Germinal center (tissue), 1 donor: Measurements from ENCODE around the gene PCYT2.

Experiments
- DNase-seq: peaks from one replicate; pipeline ENCODE4 v3.0.0; 2012; ENCODE audit warnings: mixed read lengths, low spot score

PCYT2 gene

DNA sequence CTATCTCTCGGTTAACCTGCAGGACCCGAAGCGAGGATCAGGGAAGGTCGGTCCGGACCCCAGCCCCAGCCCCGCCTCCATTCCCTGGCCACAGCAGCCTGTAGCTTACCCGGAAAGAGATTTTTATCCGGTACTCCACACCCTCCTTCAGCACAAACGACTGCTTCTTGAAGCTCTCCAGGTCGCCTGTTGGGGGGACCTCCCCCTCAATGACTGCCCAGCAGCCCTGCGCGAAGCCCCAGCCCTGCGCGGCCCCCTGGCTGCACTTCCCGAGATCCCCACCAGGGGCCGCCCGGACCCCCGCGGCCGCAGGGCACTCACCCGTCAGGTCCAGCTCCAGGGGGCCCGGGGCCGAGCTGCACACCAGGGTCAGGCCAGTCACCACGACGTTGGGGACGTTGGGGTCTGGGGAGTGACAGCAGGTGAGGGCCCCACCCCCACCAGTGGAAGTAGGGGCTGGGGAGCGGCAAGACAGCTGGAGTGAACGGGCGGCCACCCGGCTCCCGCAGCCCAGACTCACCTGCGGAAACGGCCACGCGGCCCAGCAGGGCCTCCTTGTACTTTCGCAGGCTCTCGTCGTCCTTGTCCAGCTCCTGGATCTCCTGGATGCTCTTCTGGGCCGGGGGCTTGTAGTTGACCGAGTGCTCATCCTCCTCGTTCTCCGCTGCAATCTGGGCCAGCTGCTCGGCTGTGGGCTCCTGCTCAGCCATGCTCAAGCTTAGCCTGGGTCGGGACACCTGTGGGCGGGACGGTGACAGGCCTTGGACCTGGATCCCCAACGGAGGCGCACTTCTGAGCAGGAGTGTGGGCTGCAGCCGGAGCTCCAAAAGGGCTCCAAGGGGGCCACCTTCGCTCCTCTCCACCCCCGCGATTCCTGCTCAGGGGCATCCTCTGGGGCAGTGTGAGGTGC lies 41.7 kb downstream of the PCYT2 start:
- DNase-seq, result peak; percentile 76

DNA sequence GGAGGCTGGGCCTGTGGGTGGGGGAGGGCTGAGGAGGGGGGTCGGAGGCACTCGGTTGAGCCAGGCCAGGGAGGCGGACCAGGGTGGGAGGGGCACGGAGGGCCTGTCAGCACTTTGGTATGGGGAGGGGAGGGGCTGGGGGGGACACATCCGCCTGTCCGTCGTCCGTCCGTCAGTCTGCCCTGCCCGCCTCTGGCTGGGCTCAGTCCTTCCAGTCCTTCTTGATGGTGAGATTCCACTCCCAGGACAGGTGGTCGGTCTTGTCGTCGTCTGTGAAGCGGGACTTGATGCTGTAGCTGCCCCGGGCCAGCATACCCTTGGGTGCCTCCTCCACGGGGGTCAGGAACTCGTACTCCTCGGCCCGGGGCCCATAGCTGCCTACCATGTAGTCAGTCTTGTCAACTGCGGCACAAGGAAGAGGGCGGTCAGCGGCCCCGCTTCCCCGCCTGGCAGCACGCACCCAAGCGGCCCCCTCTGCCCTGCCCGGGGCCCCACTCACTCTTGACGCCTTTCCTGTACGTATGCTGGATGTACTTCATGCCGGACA lies 42.5 kb downstream of the PCYT2 start:
- DNase-seq, result no peak

DNA sequence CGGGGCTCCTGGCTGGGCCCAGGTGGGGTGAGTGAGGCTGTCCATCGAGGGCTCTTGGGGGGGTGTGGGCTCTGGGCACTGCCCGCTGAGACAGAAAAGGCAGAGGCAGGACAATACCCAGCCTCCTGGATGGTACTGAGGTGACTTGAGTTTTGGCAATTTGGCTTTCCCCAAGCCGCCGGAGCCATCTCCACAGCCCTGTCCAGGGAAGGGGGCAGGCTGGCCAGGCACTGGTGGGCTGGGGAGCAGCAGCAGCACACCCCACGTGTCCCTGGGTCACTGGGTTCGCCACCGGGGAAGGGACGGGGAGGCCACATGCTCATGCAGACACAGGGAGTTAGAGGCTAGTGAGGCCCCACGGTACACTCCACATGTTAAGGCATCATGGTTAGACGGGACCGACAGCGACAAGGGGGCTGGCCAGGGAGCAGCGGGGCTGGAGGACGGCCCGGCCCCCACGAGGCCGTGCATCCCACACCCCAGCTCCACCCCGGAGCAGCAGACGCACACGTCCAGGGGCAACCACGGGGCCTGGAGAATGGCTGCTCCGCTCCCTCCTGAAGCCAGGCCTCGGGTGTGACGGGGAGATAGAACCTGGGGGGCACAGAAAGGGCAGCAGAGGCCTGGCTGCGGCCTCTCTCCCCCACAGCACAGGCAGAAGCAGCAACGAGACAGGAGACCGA lies 43.1 kb downstream of the PCYT2 start:
- no peak for DNase-seq

DNA sequence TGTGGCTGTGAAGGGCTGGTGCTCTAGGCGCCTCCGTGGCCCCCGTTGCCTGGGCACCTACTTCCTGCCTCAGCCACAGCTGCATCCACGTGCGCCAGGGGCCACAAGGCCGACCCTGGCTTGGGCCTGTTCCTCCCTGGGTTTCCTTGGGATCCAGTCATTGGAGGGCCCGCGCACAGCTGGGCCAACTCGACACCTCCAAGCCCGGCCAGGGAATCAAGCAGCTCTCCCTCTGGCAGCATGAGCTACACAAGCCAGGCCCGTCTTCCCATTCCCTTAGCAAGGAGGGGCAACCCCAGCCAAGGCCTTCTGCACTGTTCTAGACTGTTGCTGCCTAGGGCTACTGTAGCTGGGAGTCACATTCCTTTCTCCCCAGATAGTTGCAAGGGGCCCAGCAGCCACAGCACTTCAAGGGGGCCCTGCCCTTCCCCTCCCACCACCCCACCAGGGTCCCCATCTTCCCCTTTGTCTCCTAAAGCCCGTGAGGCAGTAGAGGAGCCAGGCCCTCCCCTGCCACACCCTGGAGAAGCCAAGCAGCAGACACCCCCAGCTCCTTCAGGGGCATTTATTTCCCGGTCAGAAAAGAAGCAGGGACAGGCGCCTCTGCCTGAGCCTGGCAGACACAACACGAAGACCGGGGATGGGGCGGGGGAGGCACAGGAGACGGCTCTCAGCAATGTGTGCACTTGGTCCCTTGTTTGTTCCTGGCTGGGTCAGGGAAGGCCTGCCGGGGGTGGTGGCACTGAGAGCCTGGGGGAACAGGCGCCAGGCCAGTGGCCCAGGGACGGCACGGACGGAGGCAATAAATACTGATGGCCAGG lies 43.8 kb downstream of the PCYT2 start:
- no peak for DNase-seq

DNA sequence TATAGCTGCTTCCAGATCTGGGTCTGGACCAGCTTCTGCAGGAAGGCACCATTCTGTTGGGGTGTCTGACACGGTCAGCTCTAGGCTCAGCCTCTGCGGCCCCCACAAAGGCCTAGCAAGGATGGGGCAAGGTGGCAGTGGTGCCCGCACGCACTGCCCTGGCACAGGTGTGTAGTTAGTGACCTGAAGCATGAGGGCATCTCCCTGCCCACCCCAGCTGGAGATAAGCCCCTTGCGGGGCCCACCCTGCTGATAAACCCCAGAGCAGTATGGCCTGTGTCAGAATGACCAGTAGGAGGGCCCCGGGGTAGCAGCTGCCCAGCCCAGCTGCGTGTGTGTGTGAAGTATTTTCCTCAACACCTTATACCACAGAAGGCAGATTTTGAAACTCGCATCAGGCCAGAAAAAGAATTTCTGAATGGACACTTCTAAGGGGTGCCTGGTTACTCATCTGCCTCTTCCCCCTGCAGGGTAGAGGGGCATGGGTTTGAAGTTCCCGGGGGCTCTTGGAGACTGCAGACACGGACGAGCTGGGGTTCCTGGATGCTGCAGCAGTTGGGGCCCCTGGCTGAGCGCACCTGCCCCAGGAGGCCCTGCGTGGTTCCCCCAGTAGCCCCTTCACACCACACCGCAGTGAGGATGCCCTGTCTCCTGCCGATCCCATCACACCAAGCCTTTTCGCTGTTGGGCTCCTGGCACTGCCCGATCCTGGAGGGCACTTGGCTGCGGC lies 44.6 kb downstream of the PCYT2 start:
- DNase-seq, result no peak

DNA sequence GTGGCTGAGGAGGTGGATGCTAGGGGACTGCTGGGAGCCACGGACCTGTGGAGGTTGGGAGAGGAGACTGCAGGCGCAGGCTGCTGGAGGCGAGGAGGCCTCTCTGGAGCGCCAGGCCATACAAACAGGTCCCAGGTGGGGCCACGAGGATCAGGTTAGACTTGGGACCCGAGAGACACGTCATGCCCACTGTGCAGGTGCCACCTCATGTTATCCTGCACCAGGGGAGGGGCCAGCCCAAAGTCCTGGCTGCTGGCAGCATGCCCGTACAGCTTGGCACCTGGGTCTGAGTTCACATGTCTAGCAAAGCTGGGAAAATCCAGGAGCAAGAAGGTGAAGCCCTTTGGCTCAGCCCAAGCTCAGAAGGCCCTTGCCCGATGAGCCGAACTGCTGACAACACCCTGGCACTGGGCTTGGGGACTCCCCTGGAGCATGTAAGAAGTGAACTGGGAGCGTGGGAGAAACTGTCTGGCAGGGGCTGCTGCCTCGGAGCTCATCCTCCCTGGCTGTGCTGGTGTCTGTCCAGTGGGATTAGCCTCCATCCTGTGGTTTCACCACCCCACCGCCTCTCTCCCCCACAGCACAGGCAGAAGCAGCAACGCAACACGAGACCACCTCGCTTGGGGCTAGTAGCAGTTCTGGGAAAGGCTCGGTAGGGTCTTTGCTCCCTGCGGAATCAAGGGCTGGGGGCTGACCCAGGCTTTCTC lies 45.3 kb downstream of the PCYT2 start:
- DNase-seq, result no peak

DNA sequence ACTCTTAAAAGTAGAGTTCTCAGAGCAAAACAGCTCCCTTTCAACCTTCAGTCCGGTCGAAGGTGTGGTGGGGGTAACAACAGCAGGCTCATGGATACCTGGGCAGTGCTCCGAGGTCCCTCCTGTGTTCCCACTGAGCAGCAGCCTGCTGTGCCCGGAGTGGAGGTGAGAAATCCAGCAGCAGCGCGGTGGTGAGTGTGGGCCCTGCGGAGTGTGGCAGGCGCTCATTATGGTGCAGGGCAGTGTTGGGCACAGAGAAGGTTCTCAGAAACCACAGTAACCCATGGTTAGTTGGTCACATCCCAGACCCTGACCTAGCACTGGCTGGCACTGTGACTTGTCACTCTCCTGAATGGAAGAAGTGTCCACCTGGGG lies 45.9 kb downstream of the PCYT2 start:
- DNase-seq, result no peak

DNA sequence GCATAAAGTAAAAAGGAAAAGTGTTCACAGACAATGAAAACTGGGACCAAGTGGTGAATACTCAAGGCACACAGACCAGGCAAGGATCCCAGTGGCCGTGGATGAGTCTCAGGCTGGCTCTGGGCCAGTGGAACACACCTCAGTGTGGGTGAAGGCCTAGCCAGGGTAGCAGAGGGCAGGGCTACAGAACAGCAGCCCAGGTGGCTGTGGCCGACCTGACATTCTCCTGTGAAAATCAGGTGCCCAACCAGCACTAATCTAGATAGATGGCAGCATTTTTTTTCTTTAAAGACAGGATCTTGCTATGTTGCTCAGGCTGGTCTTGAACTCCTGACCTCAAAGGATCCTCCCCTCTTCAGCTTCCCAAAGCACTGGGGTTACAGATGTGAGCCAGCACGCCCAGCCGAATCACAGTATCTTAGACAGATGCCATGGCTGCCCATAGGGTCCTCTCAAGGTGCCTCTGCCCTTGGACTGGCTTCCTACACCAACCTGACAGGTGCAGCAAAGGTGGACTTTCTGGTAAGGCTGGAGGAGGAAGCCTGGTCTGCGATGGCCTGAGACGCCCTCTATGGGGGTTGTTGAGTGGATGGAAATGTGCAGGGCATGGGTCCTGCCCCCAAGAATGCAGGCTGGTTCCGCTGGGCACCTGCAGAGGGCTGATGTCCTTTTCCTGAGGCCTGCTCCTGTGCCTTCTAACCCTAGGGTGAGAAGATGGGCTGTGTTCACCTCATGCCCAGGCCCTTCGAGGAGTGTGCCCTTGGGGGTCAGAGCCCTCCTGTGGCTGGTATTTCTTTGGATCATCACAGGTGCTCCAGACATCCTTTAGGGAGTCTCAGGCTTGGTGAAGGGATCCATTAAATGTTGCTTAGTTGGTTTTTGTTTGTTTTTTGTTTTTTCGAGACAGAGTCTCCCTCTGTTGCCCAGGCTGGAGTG lies 47.1 kb downstream of the PCYT2 start:
- no peak for DNase-seq

DNA sequence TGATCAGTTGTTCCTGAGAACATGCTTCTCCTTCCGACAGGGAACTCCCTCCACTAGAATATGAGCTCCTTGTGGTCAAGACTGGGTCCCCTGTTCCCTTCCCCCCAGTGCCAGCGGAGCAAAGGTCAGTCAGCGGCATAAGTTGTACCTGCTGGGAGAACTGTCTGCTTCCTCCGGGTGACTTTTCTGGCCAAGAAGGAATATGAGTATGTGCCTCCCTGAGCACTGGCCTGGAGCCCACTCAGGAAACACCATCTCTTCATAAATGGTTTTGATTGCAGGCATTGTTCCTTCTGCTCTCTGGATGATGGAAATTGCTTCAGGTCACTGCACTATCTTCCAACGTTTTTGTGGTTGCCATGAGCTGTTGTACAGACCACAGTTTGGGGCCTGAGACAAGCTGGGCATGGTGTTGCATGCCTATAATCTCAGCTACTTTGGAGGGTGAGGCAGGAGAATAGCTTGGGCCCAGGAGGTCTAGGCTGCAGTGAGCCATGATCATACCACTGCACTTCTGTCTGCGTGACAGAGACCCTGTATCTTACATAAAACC lies 48.0 kb downstream of the PCYT2 start:
- no peak for DNase-seq

DNA sequence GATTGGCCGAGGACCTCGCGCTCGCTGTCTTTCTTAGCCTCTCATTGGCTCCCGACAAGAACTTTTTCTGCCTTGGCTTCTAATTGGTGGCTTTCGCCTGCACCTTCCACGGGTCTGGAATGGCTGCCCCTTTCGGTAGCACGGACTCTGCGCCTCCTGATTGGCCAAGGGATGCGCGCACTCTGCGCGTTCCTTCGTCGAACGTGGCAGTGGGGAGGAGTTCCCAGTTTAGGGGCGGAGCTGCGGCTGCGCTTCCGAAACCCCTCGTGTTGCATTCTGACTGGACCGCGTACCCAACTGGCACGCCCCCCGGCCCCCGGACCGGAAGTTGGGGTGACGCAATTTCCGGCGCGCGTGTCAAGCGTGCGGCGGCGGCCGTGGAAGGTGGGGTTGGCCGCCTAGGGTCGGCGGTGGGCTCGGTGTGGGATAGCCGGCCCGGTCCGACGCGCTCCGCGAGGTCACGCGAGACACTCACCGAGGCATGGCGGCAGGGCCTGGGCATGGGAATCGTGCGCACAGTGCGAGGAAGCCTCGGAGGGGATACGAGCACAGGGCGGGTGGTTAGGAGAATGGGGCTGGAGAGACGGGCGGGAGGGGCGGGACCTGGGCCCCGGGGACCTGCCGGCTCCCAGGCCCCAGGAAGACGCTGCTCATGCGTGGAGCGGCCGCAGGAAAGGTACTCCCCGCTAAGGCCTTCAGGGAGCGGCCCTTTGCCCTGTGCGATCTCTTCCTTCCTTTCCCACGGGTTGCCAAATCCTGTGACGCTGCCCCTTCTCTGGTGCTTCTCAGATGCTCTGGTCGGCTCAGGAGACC lies 50.2 kb downstream of the PCYT2 start:
- peak; percentile 100 for DNase-seq

DNA sequence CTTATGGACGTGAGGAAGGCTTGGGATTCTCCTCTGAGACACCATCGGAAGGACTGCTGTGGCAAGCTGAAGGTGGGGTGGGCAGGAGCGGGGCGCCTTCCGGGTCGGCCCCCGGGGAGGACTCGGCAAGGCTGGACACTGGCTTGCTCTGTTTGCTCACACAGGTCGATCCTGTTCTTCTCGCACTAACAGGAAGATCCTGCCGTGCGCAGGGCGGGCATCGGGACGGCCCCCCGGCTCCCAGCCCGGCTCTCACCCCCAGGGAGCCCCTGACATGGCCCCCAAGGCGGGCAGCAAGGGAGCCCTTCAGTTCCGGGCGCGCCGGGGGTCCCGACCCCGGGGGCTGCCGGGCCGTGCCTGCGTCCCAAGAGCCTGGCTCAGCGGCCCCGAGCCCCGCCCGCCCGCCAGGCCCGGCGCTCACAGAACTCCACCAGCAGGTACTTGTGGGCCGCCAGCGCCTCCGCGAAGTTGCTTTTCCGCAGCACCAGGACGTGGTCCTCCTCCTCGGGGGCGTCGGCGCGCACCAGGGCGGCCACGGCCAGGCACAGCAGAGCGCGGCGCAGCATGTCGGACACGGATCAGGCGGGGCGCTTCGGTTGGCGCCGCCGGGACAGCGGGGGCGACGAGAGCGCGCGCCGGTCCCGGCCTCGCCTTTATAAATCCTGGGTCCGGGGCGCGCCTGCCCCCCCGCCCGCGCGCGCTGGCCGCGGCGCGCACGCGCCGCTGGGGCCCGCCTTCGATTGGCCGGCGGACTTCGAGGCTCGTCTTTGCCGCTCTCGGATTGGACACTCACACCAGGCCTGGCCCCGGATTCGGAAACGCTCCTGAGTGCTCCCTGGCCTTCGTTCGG lies 51.1 kb downstream of the PCYT2 start, which contains the start of gene P4HB:
P4HB (minus strand) TSS at position 630 of the 850 bp plus-strand sequence; CDS start at position 566, 64 bp downstream.
- no peak for DNase-seq

DNA sequence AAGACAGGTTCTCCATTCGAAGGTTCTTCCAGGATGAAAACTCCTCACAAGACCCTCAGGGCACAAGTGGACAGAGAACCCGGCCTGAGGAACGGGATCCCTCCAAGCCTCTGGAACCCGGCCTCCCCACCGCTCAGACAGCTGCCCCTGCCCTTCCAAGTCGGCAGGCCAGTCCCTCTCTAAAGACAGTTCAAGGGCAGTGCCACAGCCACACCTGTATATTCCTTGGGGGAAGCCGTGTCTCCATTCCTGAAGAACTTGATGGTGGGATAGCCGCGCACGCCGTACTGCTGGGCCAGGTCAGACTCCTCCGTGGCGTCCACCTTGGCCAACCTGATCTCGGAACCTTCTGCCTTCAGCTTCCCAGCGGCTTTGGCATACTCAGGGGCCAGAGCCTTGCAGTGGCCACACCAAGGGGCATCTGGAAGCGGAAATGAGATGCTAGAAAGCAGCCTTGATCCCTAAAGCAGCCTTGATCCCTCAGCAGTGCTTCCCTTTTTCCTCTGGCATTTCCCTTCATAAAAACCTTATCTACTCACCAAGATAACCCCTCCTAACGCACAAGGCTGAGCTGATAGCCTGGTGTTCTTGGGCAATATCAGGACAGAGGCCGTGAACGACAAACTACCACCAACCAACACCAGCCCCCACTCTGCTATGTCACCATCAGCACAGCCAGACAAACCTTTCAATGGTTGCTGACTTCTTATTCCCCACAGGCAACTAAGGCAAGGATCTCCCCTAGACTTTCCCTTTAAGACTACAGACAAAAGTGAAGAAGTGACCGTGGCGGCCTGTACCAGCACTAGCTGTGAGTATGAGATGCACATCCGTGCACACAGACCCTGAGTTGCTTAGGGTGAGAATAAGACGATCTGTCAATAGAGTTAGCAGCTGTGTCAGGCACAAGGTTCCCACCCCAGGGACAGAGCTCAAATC lies 52.0 kb downstream of the PCYT2 start:
- DNase-seq, result no peak

DNA sequence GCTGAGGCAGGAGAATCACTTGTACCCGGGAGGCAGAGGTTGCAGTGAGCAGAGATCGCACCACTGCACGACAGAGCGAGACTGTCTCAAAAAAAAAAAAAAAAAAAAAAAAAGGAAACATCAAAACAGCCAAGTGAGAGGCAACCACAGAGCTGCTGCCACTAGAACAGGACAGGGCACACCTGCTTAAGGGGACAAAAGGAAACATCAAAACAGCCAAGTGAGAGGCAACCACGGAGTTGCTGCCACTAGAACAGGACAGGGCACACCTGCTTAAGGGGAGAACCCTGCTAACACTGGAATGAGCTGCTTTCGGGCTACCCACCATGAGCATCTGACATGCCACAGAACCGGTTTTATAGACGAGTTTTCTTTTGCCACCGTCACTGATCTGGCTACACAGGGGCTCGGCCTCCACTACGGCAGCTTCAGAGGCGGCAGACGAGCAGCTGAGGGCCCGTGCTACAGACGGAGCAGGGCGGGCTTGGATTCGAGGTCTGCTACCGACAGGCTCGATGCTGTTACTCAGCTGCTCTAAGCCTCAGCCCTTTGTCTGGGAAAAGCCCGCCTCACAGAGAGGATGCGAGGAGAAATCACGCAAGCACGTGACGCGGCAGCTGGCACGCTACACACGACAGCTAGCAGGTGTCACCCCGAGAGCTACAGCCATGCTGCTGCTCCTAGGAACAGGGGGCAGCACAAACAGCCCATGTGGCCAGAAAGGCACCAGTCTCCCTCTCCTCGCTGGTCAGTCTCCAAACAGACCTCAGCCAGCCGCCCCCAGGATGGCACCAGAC lies 52.8 kb downstream of the PCYT2 start:
- no peak for DNase-seq

DNA sequence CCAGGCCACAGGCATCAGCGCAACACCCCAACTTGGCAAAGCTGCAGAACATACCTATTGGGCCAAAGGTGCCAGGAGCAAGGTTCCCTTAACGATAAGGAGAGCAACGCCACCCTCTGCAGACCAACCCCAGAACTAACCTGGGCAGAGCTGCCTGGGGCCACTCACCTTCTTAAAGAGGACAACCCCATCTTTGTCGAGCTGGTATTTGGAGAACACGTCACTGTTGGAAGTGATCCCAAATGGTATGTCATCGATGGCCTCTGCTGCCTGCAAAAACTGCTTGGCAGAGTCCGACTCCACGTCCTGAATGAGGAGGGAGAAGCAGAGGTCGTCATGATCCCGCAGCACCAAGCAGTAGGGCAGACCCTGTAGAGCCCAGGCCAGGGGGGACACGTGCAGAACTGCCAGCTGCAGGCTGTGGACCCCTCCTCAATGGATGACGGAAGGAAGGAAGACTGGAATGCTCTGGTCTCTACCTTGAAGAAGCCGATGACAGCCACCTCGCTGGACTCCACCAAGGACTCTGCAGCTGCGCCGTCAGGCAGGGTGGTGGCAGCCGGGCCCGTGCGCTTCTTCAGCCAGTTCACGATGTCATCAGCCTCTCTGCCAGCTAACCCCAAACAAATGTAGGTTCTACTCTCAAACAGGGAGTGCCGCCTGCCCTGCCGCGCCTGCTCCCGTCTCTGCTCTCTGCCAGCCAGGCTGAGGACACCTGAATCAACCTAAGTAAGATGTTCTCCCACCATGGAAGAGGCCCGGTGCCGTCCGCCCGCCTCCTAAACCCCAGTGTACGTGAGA lies 56.0 kb downstream of the PCYT2 start:
- DNase-seq, result no peak

DNA sequence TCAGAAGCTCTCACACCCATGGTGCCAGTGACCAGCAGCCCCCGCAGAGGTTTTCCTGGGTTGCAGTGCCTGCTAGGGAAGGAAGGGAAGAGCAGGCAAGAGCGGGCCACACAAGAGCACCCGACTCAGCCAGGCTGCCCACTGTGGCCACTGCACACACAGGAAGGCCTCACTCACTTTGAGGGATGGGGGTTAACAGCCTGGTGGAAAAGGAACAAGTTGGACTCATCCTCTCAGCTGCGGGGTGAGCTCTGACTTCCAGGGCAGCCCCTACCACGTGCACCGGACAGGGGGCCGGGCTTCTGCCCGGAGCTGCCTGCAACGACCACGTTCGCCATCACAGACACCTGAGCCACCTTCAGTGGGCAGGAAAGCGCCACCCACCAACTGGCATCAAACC lies 59.0 kb downstream of the PCYT2 start:
- DNase-seq, result no peak
